T-helper 1 cell treated with Interleukin-12 subunit alpha and Interleukin-12 subunit beta and Interleukin-4 antibody, amounts not matched to agents 30 μg/mL and 1 μg/mL, for 36 hours (primary cell): ENCODE results near the gene GIPC1.
"Not testable (repeated sequence)": the region's sequence is repeated elsewhere in the genome, so short reads cannot be mapped to it uniquely, and the experiment has no call there.

Experiments
- H3K27ac Mint-ChIP-seq: one replicate; pipeline ENCODE4 v1.8.0; 2021; ENCODE audit warnings: mild to moderate bottlenecking, mixed read lengths
- H3K27me3 Mint-ChIP-seq: one replicate; pipeline ENCODE4 v1.8.0; 2021; ENCODE audit warnings: low read depth, mixed read lengths
- H3K36me3 Mint-ChIP-seq: one replicate; pipeline ENCODE4 v1.8.0; 2021; ENCODE audit warnings: low read depth, mixed read lengths
- H3K4me1 Mint-ChIP-seq: one replicate; pipeline ENCODE4 v1.8.0; 2021; ENCODE audit warnings: low read depth, mixed read lengths
- H3K4me3 Mint-ChIP-seq: one replicate; pipeline ENCODE4 v1.8.0; 2021; ENCODE audit warnings: mild to moderate bottlenecking, moderate library complexity, mixed read lengths
- H3K9me3 Mint-ChIP-seq: one replicate; pipeline ENCODE4 v1.8.0; 2021; ENCODE audit warnings: mixed read lengths

Gene GIPC1

GRCh38 chr19:14473978-14474578 lies 21.8 kb downstream of the GIPC1 start:
- Mint-ChIP-seq H3K4me1 (peaks cover 23% of the 10 kb centered on the region), H3K4me3 (peak overlapping the region; percentile 53), H3K27me3 (peaks cover 17% of the 10 kb centered on the region), H3K36me3 (peaks cover 12% of the 10 kb centered on the region), H3K27ac (peak overlapping the region; percentile 53), H3K9me3 (no peaks in the 10 kb centered on the region)

GRCh38 chr19:14473073-14473977 lies 22.6 kb downstream of the GIPC1 start:
- Mint-ChIP-seq H3K4me1 (peaks cover 23% of the 10 kb centered on the region), H3K27ac (peak overlapping the region; percentile 55), H3K36me3 (peaks cover 11% of the 10 kb centered on the region), H3K27me3 (peaks cover 17% of the 10 kb centered on the region), H3K4me3 (peak overlapping the region; percentile 31), H3K9me3 (no peaks in the 10 kb centered on the region)

GRCh38 chr19:14472202-14472938 lies 23.6 kb downstream of the GIPC1 start:
- Mint-ChIP-seq H3K27ac (no peak overlapping the region), H3K27me3 (peaks cover 17% of the 10 kb centered on the region), H3K4me3 (no peak overlapping the region), H3K4me1 (peaks cover 23% of the 10 kb centered on the region), H3K9me3 (no peaks in the 10 kb centered on the region), H3K36me3 (peaks cover 16% of the 10 kb centered on the region)

- no peak overlapping the region for H3K27ac Mint-ChIP-seq
- H3K9me3 Mint-ChIP-seq: no peaks in the 10 kb centered on the region
- H3K4me3 Mint-ChIP-seq: no peak overlapping the region
- peaks cover 22% of the 10 kb centered on the region for H3K4me1 Mint-ChIP-seq
- H3K27me3 Mint-ChIP-seq: peaks cover 17% of the 10 kb centered on the region
- peaks cover 15% of the 10 kb centered on the region for H3K36me3 Mint-ChIP-seq
Measured at GRCh38 chr19:14471436-14472187, 24.3 kb downstream of the GIPC1 start.

- Mint-ChIP-seq H3K4me3 (no peak overlapping the region), H3K27ac (no peak overlapping the region), H3K27me3 (peaks cover 17% of the 10 kb centered on the region), H3K4me1 (peaks cover 10% of the 10 kb centered on the region), H3K36me3 (peaks cover 17% of the 10 kb centered on the region), H3K9me3 (no peaks in the 10 kb centered on the region)
Measured at GRCh38 chr19:14470031-14470876, 25.7 kb downstream of the GIPC1 start.

- Mint-ChIP-seq H3K4me1 (peaks cover under 1% of the 10 kb centered on the region), H3K9me3 (no peaks in the 10 kb centered on the region), H3K4me3 (no peak overlapping the region), H3K36me3 (peaks cover 28% of the 10 kb centered on the region), H3K27me3 (peaks cover 4% of the 10 kb centered on the region), H3K27ac (no peak overlapping the region)
Measured at GRCh38 chr19:14467816-14468215, 28.1 kb downstream of the GIPC1 start.

- Mint-ChIP-seq H3K27me3 (no peaks in the 10 kb centered on the region), H3K4me1 (no peaks in the 10 kb centered on the region), H3K9me3 (no peaks in the 10 kb centered on the region), H3K27ac (no peak overlapping the region), H3K4me3 (no peak overlapping the region), H3K36me3 (peaks cover 32% of the 10 kb centered on the region)
Measured at GRCh38 chr19:14467391-14467790, 28.5 kb downstream of the GIPC1 start.

GRCh38 chr19:14463747-14464146 lies 32.2 kb downstream of the GIPC1 start:
- Mint-ChIP-seq H3K27ac (no peak overlapping the region), H3K4me1 (peaks cover 2% of the 10 kb centered on the region), H3K4me3 (no peak overlapping the region), H3K9me3 (no peaks in the 10 kb centered on the region), H3K27me3 (no peaks in the 10 kb centered on the region), H3K36me3 (peaks cover 40% of the 10 kb centered on the region)

- H3K9me3 Mint-ChIP-seq, H3K27ac Mint-ChIP-seq, H3K27me3 Mint-ChIP-seq, H3K4me1 Mint-ChIP-seq, H3K4me3 Mint-ChIP-seq: not testable (repeated sequence)
- peaks cover 44% of the 10 kb centered on the region for H3K36me3 Mint-ChIP-seq
Measured at GRCh38 chr19:14462401-14462800, 33.5 kb downstream of the GIPC1 start.

- Mint-ChIP-seq H3K27me3 (no peaks in the 10 kb centered on the region), H3K4me3 (no peak overlapping the region), H3K27ac (no peak overlapping the region), H3K36me3 (peaks cover 44% of the 10 kb centered on the region), H3K4me1 (peaks cover 2% of the 10 kb centered on the region), H3K9me3 (no peaks in the 10 kb centered on the region)
Measured at GRCh38 chr19:14460935-14461334, 35.0 kb downstream of the GIPC1 start.

- no peaks in the 10 kb centered on the region for H3K27me3 Mint-ChIP-seq
- no peaks in the 10 kb centered on the region for H3K9me3 Mint-ChIP-seq
- H3K27ac Mint-ChIP-seq: no peak overlapping the region
- H3K4me3 Mint-ChIP-seq: no peak overlapping the region
- peaks cover 40% of the 10 kb centered on the region for H3K36me3 Mint-ChIP-seq
- peaks cover 2% of the 10 kb centered on the region for H3K4me1 Mint-ChIP-seq
Measured at GRCh38 chr19:14459703-14460102, 36.2 kb downstream of the GIPC1 start.

- H3K9me3 Mint-ChIP-seq, H3K4me3 Mint-ChIP-seq, H3K4me1 Mint-ChIP-seq, H3K27ac Mint-ChIP-seq, H3K27me3 Mint-ChIP-seq: not testable (repeated sequence)
- H3K36me3 Mint-ChIP-seq: peaks cover 39% of the 10 kb centered on the region
Measured at GRCh38 chr19:14452303-14452702, 43.6 kb downstream of the GIPC1 start.

GRCh38 chr19:14450876-14451275 lies 45.1 kb downstream of the GIPC1 start:
- no peak overlapping the region for H3K27ac Mint-ChIP-seq
- H3K36me3 Mint-ChIP-seq: peaks cover 44% of the 10 kb centered on the region
- no peaks in the 10 kb centered on the region for H3K27me3 Mint-ChIP-seq
- no peak overlapping the region for H3K4me3 Mint-ChIP-seq
- H3K4me1 Mint-ChIP-seq: peaks cover 10% of the 10 kb centered on the region
- no peaks in the 10 kb centered on the region for H3K9me3 Mint-ChIP-seq
